ENCODE results near the gene FAM174C. TPM values are rescaled to one million over a fixed set of nuclear protein-coding genes. Genes with fewer than 3 reads are reported as not detected.

Gene FAM174C
- 13.1 and 15.2 TPM in 2 replicates for total RNA-seq

DNA sequence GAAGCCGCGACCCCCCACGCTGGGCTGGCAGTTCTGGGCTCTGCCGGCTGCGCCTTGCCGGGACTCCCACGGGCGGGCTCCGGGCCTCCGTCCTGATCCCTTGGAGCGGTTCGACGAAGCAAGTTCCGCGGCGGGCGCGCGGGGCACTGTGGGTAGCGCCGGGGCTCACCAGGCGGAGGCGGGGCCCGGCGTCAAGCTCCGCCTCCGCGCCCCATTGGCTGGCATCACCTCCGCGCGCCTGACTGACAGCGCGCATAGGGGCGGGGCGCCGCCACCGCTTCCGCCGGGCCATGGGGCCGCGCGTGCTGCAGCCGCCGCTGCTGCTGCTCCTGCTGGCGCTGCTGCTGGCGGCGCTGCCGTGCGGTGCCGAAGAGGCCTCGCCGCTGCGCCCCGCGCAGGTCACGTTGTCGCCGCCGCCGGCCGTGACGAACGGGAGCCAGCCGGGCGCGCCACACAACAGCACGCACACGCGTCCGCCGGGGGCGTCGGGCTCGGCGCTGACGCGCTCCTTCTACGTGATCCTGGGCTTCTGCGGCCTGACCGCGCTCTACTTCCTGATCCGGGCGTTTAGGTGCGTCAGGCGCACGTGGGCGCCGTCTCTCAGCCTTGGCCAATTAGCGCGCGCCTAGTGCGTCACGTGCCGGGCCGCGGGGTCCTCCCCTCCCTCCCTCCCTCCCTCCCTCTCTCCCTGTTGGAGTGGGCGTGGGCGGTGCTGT, at the start of gene FAM174C:
Gene FAM174C, plus strand, starts transcription at position 271 of the 716 bp plus-strand sequence. Its CDS starts 20 bp downstream, at position 291.

DNA sequence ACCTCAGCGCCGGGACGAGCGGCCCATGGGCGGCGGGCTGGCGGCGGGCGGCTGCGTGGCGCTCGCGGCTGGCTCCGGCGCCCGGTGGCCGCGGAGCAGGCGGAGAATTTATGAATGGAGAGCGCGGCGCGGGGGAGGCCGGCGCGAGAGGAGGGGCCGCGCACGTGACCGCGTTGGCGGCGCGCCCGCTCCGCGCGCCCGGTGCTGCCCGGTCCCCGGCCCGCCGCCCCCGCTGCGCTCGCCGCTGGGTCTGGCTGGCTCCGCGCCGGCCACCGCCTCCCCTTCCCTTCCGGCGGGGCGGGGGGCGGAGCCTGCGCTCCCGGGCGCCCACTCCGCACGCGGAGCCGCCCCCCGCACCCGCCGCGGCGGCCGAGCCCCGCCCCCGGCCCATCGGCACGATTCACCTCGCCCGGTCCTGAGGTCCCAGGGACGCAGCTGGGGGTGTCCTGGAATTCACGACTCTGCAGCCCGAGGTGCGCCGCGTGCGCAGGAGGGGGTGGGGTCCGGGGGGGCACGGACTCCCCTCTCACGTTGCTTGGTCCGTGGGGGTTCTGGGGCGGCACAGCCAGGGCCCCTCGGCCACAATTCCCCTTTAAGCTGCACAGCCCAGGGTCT, 37.5 kb upstream of the FAM174C start, which contains the start of gene CBARP:
Gene CBARP, minus strand, starts transcription at position 252 of the 615 bp plus-strand sequence. CDS start 1,905 bp downstream, outside the sequence.

DNA sequence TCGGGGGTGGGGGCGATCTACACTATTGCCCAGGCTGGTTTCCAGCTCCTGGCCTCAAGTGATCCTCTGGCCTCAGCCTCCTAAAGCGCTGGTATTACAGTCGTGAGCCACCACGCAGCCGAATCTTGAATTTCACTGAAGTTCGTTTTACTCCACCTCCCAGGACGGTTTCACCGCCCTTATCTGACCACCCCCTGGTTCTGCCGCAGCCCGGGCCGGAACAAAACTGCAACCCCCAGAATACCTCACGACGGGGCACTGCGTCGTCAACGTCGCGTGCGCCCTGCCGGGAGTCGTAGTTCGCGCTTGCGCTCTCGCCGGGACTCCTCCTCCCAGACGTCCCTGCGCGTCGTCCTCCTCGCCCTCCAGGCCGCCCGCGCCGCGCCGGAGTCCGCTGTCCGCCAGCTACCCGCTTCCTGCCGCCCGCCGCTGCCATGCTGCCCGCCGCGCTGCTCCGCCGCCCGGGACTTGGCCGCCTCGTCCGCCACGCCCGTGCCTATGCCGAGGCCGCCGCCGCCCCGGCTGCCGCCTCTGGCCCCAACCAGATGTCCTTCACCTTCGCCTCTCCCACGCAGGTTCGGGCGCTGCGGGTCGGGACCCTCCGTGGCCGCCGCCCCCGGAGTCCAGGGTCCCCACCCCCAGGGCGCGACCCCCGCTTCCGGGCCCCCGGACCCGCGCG, 33.8 kb upstream of the FAM174C start, which contains the start of gene ATP5F1D:
Gene ATP5F1D, plus strand, starts transcription at position 335 of the 679 bp plus-strand sequence. Its CDS starts 100 bp downstream, at position 435.

DNA sequence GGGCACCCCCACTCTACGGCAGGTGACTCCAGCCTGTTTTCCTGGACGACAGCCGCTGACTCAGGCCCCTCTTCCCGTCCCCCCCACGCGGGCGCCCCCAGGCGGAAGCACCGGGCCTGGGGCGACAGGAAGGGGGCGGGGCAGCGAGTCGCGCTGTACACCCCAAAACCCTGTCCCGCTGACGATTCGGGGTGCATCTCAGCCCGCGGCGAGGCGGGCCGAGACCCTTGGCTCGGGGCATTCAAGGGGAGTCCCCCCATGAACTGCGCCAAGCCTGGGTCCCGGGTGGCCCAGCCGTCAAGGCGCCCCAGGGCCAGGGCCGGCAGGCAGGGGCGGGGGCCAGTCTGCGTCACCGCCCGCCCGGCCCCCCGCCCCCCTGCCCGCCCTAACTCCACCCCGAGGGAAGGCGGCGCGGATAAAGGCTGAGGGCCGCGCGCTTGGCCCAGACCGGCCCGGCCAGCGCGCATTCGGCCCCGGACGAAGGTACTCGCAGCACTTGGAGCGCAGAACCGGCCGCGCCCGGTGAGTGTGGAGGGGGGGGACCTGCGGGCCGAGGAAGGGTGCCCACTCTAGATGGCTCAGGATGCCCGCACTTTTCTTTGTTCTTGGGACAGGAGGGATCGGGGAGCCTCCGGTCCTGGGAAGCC, 27.1 kb upstream of the FAM174C start, which contains the start of gene MIDN:
Gene MIDN, plus strand, starts transcription at position 445 of the 647 bp plus-strand sequence. CDS start 1,714 bp downstream, outside the sequence.

DNA sequence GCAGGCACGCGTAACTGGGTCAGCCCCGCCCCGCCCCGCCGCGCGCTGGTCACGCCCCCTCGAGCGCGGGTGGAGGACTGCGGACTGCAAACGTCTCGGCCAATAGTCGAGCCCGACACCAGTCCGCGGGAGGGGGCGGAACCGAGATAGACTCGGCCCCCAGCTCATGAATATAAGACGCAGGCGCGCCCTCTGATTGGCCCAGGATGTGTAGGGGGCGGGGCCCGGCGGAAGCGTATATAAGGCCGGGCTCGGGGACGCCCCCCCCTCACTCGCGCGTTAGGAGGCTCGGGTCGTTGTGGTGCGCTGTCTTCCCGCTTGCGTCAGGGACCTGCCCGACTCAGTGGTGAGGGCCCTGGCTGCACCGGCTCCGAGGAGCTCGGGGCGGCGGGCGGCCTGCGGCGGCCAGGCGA, 6.3 kb upstream of the FAM174C start, which contains the start of gene CIRBP:
Gene CIRBP, plus strand, starts transcription at position 268 of the 413 bp plus-strand sequence. CDS start 1,602 bp downstream, outside the sequence.

DNA sequence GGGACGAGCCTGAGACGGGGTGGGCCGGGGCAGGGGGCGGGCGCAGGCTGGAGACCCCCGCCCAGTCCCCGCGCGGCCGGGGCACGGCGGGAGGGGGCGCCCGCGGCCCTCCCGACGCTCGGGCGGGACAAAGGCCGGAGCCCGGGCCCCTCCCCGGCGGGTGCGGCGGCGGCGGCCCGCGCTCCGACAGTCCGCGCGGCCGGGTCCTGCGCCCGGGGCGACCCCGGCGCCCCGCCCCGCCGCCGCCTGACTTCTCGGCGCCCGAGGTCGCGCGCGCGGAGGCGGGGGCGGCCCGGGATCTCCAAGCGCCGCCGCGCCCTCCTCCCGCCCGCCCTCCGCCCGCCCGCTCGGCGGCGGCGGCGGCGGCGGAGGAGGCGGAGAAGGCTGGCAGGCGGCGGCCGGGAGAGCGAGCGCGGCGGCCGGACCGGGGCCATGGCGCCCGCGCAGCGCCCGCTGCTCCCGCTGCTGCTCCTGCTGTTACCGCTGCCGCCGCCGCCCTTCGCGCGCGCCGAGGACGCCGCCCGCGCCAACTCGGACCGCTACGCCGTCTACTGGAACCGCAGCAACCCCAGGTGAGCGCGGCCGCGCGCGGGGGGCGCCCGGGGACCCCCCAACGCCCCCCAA, 10.5 kb downstream of the FAM174C start, which contains the start of gene EFNA2:
Gene EFNA2, plus strand, starts transcription at position 137 of the 624 bp plus-strand sequence. Its CDS starts 296 bp downstream, at position 433.

Other genes starting within 250 kb of the FAM174C start
- gene CNN2, start 248.9 kb upstream of the FAM174C start, total RNA-seq: 745 and 827 TPM in 2 replicates
- 8.3 and 9.4 TPM in 2 replicates for gene ABCA7, start 235.4 kb upstream of the FAM174C start, total RNA-seq
- gene ARHGAP45, start 208.4 kb upstream of the FAM174C start, total RNA-seq: 0.65 and 1.5 TPM in 2 replicates
- 86.5 and 134 TPM in 2 replicates for gene POLR2E, start 180.2 kb upstream of the FAM174C start, total RNA-seq
- gene GPX4, start 171.5 kb upstream of the FAM174C start, total RNA-seq: 238 and 301 TPM in 2 replicates
- 109 and 130 TPM in 2 replicates for gene SBNO2, start 101.3 kb upstream of the FAM174C start, total RNA-seq
- gene STK11, start 69.8 kb upstream of the FAM174C start, total RNA-seq: 90.2 and 94.1 TPM in 2 replicates
- gene CBARP, start 37.5 kb upstream of the FAM174C start, total RNA-seq: 3.2 and 4.2 TPM in 2 replicates
- gene ATP5F1D, start 33.8 kb upstream of the FAM174C start, total RNA-seq: 10.5 and 14.0 TPM in 2 replicates
- gene MIDN, start 26.9 kb upstream of the FAM174C start, total RNA-seq: 32.1 and 35.4 TPM in 2 replicates
- 234 and 348 TPM in 2 replicates for gene CIRBP, start 6.2 kb upstream of the FAM174C start, total RNA-seq
- not detected in 2 replicates for gene EFNA2, start 10.3 kb downstream of the FAM174C start, total RNA-seq
- gene NDUFS7, start 108.4 kb downstream of the FAM174C start, total RNA-seq: 36.2 and 47.1 TPM in 2 replicates
- gene GAMT, start 126.0 kb downstream of the FAM174C start, total RNA-seq: 24.2 and 28.8 TPM in 2 replicates
- 50.6 TPM in 2 replicates for gene DAZAP1, start 132.1 kb downstream of the FAM174C start, total RNA-seq
- gene RPS15, start 162.9 kb downstream of the FAM174C start, total RNA-seq: 301 and 458 TPM in 2 replicates
- gene APC2, start 174.6 kb downstream of the FAM174C start, total RNA-seq: 0.49 and 0.81 TPM in 2 replicates
- gene C19orf25, start 203.7 kb downstream of the FAM174C start, total RNA-seq: 27.8 and 37.2 TPM in 2 replicates
- gene PCSK4, start 214.8 kb downstream of the FAM174C start, total RNA-seq: 2.3 and 2.8 TPM in 2 replicates
- 1.3 and 1.8 TPM in 2 replicates for gene REEP6, start 215.7 kb downstream of the FAM174C start, total RNA-seq
- 10.4 and 11.3 TPM in 2 replicates for gene ADAMTSL5, start 237.5 kb downstream of the FAM174C start, total RNA-seq
- under 0.01 and 0.12 TPM in 2 replicates for gene PLK5, start 248.5 kb downstream of the FAM174C start, total RNA-seq